Loucy (cell line): ENCODE measurements around the gene KANTR.
"Not testable (repeated sequence)": the region's sequence is repeated elsewhere in the genome, so short reads cannot be mapped to it uniquely, and the experiment has no call there.

Source experiments
- CTCF ChIP-seq: fragments of 200-600 bp; sonication (generic); conservative IDR thresholded peaks from 2 replicates; pipeline ENCODE4 v1.5.1; 2014; ENCODE audit warnings: mild to moderate bottlenecking, antibody characterized with exemption, low read length
- EZH2phosphoT487 ChIP-seq: fragments of 200-600 bp; IDR thresholded peaks from 2 replicates; pipeline ENCODE4 v1.6.1; 2018; ENCODE audit warnings: antibody characterized with exemption, mild to moderate bottlenecking, moderate library complexity, borderline replicate concordance

GRCh38 chrX:53164566-53164965, 70.6 kb downstream of the KANTR start:
- TF ChIP-seq CTCF, EZH2phosphoT487: not testable (repeated sequence)
